ENCODE results near the gene NFAM1.

GRCh38 chr22:42344361-42344905, 87.8 kb downstream of the NFAM1 start:
- TF ChIP-seq CTCF (IDR thresholded peaks at IDR 0.05) = no peak
- TF ChIP-seq POLR2A (IDR thresholded peaks at IDR 0.05) = no peak
